Adrenal gland (tissue), 19 donors: ENCODE measurements around the gene PRAMEF6. TPM values are rescaled to one million over a fixed set of nuclear protein-coding genes. Genes with fewer than 3 reads are reported as not detected.
"Not testable (repeated sequence)": the region's sequence is repeated elsewhere in the genome, so short reads cannot be mapped to it uniquely, and the experiment has no call there.

Source experiments
- DNase-seq, 7 donors: peaks; one replicate each; pipeline ENCODE4 v3.0.0-alpha.2; 2019 to 2020
- H3K27ac ChIP-seq, 5 donors: fragments of 200-600 bp; sonication (generic) in 4 of 5; 1 replicate in 3 of 5; 2 replicates in 2 of 5; pipeline versions ENCODE4 v1.5.1 to v1.8.0; 2016 to 2020; ENCODE audit warnings: mild to moderate bottlenecking in 1 of 5
- H3K27me3 ChIP-seq: fragments of 200-600 bp; 2 replicates; pipeline ENCODE4 v1.8.0; 2021
- H3K36me3 ChIP-seq, 2 donors: fragments of 200-600 bp; replicated peaks in 1 of 2; 1 replicate in 1 of 2; 2 replicates in 1 of 2; pipeline versions ENCODE4 v1.5.1 to v1.8.0; 2018 to 2022
- H3K4me1 ChIP-seq, 2 donors: fragments of 200-600 bp; replicated peaks in 1 of 2; 1 replicate in 1 of 2; 2 replicates in 1 of 2; pipeline versions ENCODE4 v1.5.1 to v1.8.0; 2018 to 2021
- H3K4me3 ChIP-seq, 4 donors: fragments of 200-600 bp; sonication (generic) in 3 of 4; one replicate each; pipeline ENCODE4 v1.5.1; 2016 to 2018
- H3K9me3 ChIP-seq, 3 donors: fragments of 200-600 bp; sonication (generic) in 1 of 3; replicated peaks in 1 of 3; 1 replicate in 2 of 3; 2 replicates in 1 of 3; pipeline versions ENCODE4 v1.5.1 to v1.8.0; 2016 to 2021
- WGBS, 4 donors: extraction: QIAGEN DNeasy Blood & Tissue Kit in 2 of 4; methylation state at CpG; one replicate each; pipeline versions ENCODE4 v1.1.5 to v1.1.7; 2013 to 2017; 5-methylcytosine and 5-hydroxymethylcytosine counted together
- intact Hi-C, 2 donors: fragments of 100-400 bp; cut with DNase I; formaldehyde crosslinking; loops; one replicate each; pipeline versions ENCODE4 v1.14.1 to v1.15.0; 2022 to 2023
- long read RNA-seq, 10 donors: library from polyadenylated mRNA in 3 of 10; unstranded in 2 of 10; stranded (forward) in 1 of 10; transcript quantifications; one replicate each; pipeline ENCODE4 v2.0.0 and lab custom pipeline, GENCODE V29; 2021 to 2026
- polyA plus RNA-seq, 3 donors: library from polyadenylated mRNA; stranded (reverse); fragments of 200-250 nt in 2 of 3; fragments of 350-450 nt in 1 of 3; fragmentation: Illumina TruSeq in 1 of 3; extraction: RNeasy Lipid Tissue Mini Kit (QIAGEN cat#74804) in 1 of 3; gene quantifications; one replicate each; pipeline ENCODE4 v1.2.3, GENCODE V29; 2013 to 2014
- small RNA-seq, 2 donors: library from RNA; depleted of rRNA; stranded (forward); fragments of <200 nt; gene quantifications; one replicate each; pipeline ENCODE3, GENCODE V24; 2016
- total RNA-seq, 9 donors: library from RNA; depleted of rRNA in 4 of 9; stranded (reverse); fragments of >200 nt in 4 of 9; fragments of 120-200 nt in 1 of 9; fragmentation: NEBNext Ultra II Directional in 1 of 9; extraction: Animal tissue kit (Norgen Biotek cat#: 25700) in 1 of 9; gene quantifications; one replicate each; pipeline versions ENCODE4 v1.1.0 to v1.2.4, GENCODE V29; 2013 to 2023
- donor health status: healthy with polysubstance abuse.
- donor health status: Bipolar disorder and iron deficiency.
- donor health status: DM: yes; HTN: yes; CAD: no.
- donor health status: DM: no; HTN: no; CAD: no.
- donor health status: DM: no; HTN: no; CAD: no.
- donor health status: DM: yes; HTN: yes; CAD: no.

The PRAMEF6 gene
- not detected for total RNA-seq
- not detected for polyA plus RNA-seq
- long read RNA-seq, donor 1 = 0 reads
- long read RNA-seq, donor 2 = 0 reads
- long read RNA-seq, donor 3 = 0 reads
- long read RNA-seq, donor 4 = 0 reads
- long read RNA-seq, donor 5 = 0 reads
- long read RNA-seq, donor 6 = 0 reads
- long read RNA-seq, donor 7 = 0 reads
- long read RNA-seq, donor 8 = 0 reads
- long read RNA-seq, donor 9 = 0 reads
- long read RNA-seq, donor 10 = 0 reads

- H3K27ac ChIP-seq, H3K27me3 ChIP-seq, H3K36me3 ChIP-seq, DNase-seq, H3K4me3 ChIP-seq, H3K4me1 ChIP-seq, H3K9me3 ChIP-seq, intact Hi-C loops: not testable (repeated sequence)
- 83 to 94% (median 88%) methylated on average over 2 to 3 of the region's 4 CpGs for WGBS, 4 donors
Observed at GRCh38 chr1:12947480-12947879, at the start of gene PRAMEF6. PRAMEF6 (minus strand) TSS chr1:12947580; CDS start chr1:12942518, 5,062 bp downstream.

- H3K4me1 ChIP-seq, H3K4me3 ChIP-seq, H3K36me3 ChIP-seq, H3K27ac ChIP-seq, H3K27me3 ChIP-seq, H3K9me3 ChIP-seq, DNase-seq, intact Hi-C loops: not testable (repeated sequence)
- WGBS, 4 donors = 9 to 40% (median 36%) methylated on average over 1 to 3 of the region's 5 CpGs; no CpG with 5 or more reads in 1 of the 4 donors
Observed at GRCh38 chr1:12924368-12924767, 23.0 kb downstream of the PRAMEF6 start.

- 58 to 76% (median 67%) methylated on average over 2 of the region's 2 CpGs; no CpG with 5 or more reads in 1 of the 4 donors for WGBS, 4 donors
- intact Hi-C loops, DNase-seq: not testable (repeated sequence)
Observed at GRCh38 chr1:12921749-12922148, 25.6 kb downstream of the PRAMEF6 start.

GRCh38 chr1:12916310-12916709 is 31.1 kb downstream of the PRAMEF6 start, which contains the start of gene PRAMEF7:
PRAMEF7 (plus strand) TSS chr1:12916610; CDS start chr1:12917693, 1,083 bp downstream.
- DNase-seq, H3K27me3 ChIP-seq, H3K4me3 ChIP-seq, H3K27ac ChIP-seq, H3K36me3 ChIP-seq, H3K4me1 ChIP-seq, intact Hi-C loops, H3K9me3 ChIP-seq: not testable (repeated sequence)
- WGBS, 4 donors = no CpG with 5 or more reads among the region's 1 CpG

More at GRCh38 chr1:12921749-12922148, 25.6 kb downstream of the PRAMEF6 start:
- H3K4me1 ChIP-seq, H3K36me3 ChIP-seq, H3K27me3 ChIP-seq, H3K4me3 ChIP-seq, H3K9me3 ChIP-seq, H3K27ac ChIP-seq: not testable (repeated sequence)

GRCh38 chr1:12903793-12904572 is 43.4 kb downstream of the PRAMEF6 start:
- H3K27me3 ChIP-seq, H3K9me3 ChIP-seq, DNase-seq, H3K4me1 ChIP-seq, intact Hi-C loops, H3K27ac ChIP-seq, H3K4me3 ChIP-seq, H3K36me3 ChIP-seq: not testable (repeated sequence)
- WGBS, 4 donors = 66 to 80% methylated on average over 3 to 4 of the region's 5 CpGs; no CpG with 5 or more reads in 2 of the 4 donors

GRCh38 chr1:12899186-12899585 is 48.2 kb downstream of the PRAMEF6 start:
- H3K4me3 ChIP-seq, H3K36me3 ChIP-seq, H3K9me3 ChIP-seq, H3K4me1 ChIP-seq, H3K27ac ChIP-seq, DNase-seq, intact Hi-C loops, H3K27me3 ChIP-seq: not testable (repeated sequence)

- DNase-seq, intact Hi-C loops, H3K27me3 ChIP-seq, H3K36me3 ChIP-seq, H3K4me3 ChIP-seq, H3K27ac ChIP-seq, H3K4me1 ChIP-seq, H3K9me3 ChIP-seq: not testable (repeated sequence)
- WGBS, 4 donors = no CpG with 5 or more reads among the region's 1 CpG
Observed at GRCh38 chr1:12898170-12898569, 49.2 kb downstream of the PRAMEF6 start, which contains the start of gene PRAMEF10. PRAMEF10 (minus strand) TSS chr1:12898270; CDS start chr1:12895847, 2,423 bp downstream.

Small RNA genes lying within 50 kb of the gene (small RNA-seq; reads per million reads assigned to genes)
- gene RNU6-1072P = 0 reads per million in 2 donors

Other genes with a start within 250 kb of the PRAMEF6 start
- gene AADACL3, start 231.5 kb downstream of the PRAMEF6 start, total RNA-seq = not detected
- not detected for gene AADACL3, start 231.5 kb downstream of the PRAMEF6 start, polyA plus RNA-seq
- gene CFAP107, start 201.4 kb downstream of the PRAMEF6 start, total RNA-seq = not detected
- not detected for gene CFAP107, start 201.4 kb downstream of the PRAMEF6 start, polyA plus RNA-seq
- not detected for gene PRAMEF12, start 173.8 kb downstream of the PRAMEF6 start, total RNA-seq
- gene PRAMEF12, start 173.8 kb downstream of the PRAMEF6 start, polyA plus RNA-seq = not detected
- gene PRAMEF1, start 156.2 kb downstream of the PRAMEF6 start, total RNA-seq = not detected
- gene PRAMEF1, start 156.2 kb downstream of the PRAMEF6 start, polyA plus RNA-seq = not detected
- not detected for gene PRAMEF11, start 116.2 kb downstream of the PRAMEF6 start, total RNA-seq
- not detected for gene PRAMEF11, start 116.2 kb downstream of the PRAMEF6 start, polyA plus RNA-seq
- gene HNRNPCL1, start 98.9 kb downstream of the PRAMEF6 start, total RNA-seq = not detected
- gene HNRNPCL1, start 98.9 kb downstream of the PRAMEF6 start, polyA plus RNA-seq = not detected
- gene PRAMEF2, start 90.5 kb downstream of the PRAMEF6 start, total RNA-seq = not detected
- gene PRAMEF2, start 90.5 kb downstream of the PRAMEF6 start, polyA plus RNA-seq = not detected
- gene PRAMEF4, start 61.4 kb downstream of the PRAMEF6 start, total RNA-seq = not detected
- gene PRAMEF4, start 61.4 kb downstream of the PRAMEF6 start, polyA plus RNA-seq = not detected
- gene PRAMEF10, start 49.3 kb downstream of the PRAMEF6 start, total RNA-seq = not detected
- not detected for gene PRAMEF10, start 49.3 kb downstream of the PRAMEF6 start, polyA plus RNA-seq
- gene PRAMEF7, start 31.0 kb downstream of the PRAMEF6 start, total RNA-seq = not detected
- gene PRAMEF7, start 31.0 kb downstream of the PRAMEF6 start, polyA plus RNA-seq = not detected
- gene PRAMEF27, start 109.0 kb upstream of the PRAMEF6 start, total RNA-seq = not detected
- gene PRAMEF27, start 109.0 kb upstream of the PRAMEF6 start, polyA plus RNA-seq = not detected
- gene HNRNPCL3, start 113.2 kb upstream of the PRAMEF6 start, total RNA-seq = not detected
- gene HNRNPCL3, start 113.2 kb upstream of the PRAMEF6 start, polyA plus RNA-seq = not detected
- gene PRAMEF25, start 123.2 kb upstream of the PRAMEF6 start, total RNA-seq = not detected
- gene PRAMEF25, start 123.2 kb upstream of the PRAMEF6 start, polyA plus RNA-seq = not detected
- not detected for gene HNRNPCL2, start 169.3 kb upstream of the PRAMEF6 start, total RNA-seq
- not detected for gene HNRNPCL2, start 169.3 kb upstream of the PRAMEF6 start, polyA plus RNA-seq
- not detected for gene PRAMEF26, start 208.4 kb upstream of the PRAMEF6 start, total RNA-seq
- not detected for gene PRAMEF26, start 208.4 kb upstream of the PRAMEF6 start, polyA plus RNA-seq
- not detected for gene HNRNPCL4, start 218.1 kb upstream of the PRAMEF6 start, total RNA-seq
- not detected for gene HNRNPCL4, start 218.1 kb upstream of the PRAMEF6 start, polyA plus RNA-seq
- gene PRAMEF9, start 224.3 kb upstream of the PRAMEF6 start, total RNA-seq = not detected
- gene PRAMEF9, start 224.3 kb upstream of the PRAMEF6 start, polyA plus RNA-seq = not detected